Stimulated activated effector memory CD8-positive, alpha-beta T cell treated with anti-CD3 and anti-CD28 coated beads, Interleukin-12 subunit alpha, Interleukin-12 subunit beta, amount 100 ng/mL, for 72 hours (primary cell): Measurements from ENCODE around the gene TMUB1.
A peak's percentile ranks its signal among the peaks of the same experiment; 100 is the strongest.

Experiments
- ATAC-seq: fragments of 150-1000 bp; cut with Tn5 transposase; 2 replicates; pipeline ENCODE4 v1.10.0; 2021
- DNase-seq, 2 donors: peaks; one replicate each; pipeline ENCODE4 v3.0.0; 2021 to 2022; ENCODE audit warnings: low spot score in 2 of 2
- H3K27ac Mint-ChIP-seq: one replicate; pipeline ENCODE4 v1.8.0; 2022; ENCODE audit warnings: mild to moderate bottlenecking, mixed read lengths
- H3K36me3 Mint-ChIP-seq: one replicate; pipeline ENCODE4 v1.8.0; 2022; ENCODE audit warnings: mild to moderate bottlenecking, mixed read lengths
- H3K4me1 Mint-ChIP-seq: one replicate; pipeline ENCODE4 v1.8.0; 2022; ENCODE audit warnings: mixed read lengths
- H3K4me3 Mint-ChIP-seq: one replicate; pipeline ENCODE4 v1.8.0; 2022; ENCODE audit warnings: mild to moderate bottlenecking, mixed read lengths
- H3K9me3 Mint-ChIP-seq: one replicate; pipeline ENCODE4 v1.8.0; 2022; ENCODE audit warnings: mixed read lengths

TMUB1 gene

GRCh38 chr7:151085691-151086620 lies 2.7 kb upstream of the TMUB1 start, which contains the start of gene AGAP3:
Gene AGAP3, plus strand, starts transcription at chr7:151086475. Its CDS starts 267 bp downstream, at chr7:151086742.
- peak in 1 of 2 donors; percentile 81 for DNase-seq
- Mint-ChIP-seq H3K4me3 (peak within 1 kb of the TSS; percentile 98), H3K9me3 (no peaks in the 10 kb centered on the region)

DNA sequence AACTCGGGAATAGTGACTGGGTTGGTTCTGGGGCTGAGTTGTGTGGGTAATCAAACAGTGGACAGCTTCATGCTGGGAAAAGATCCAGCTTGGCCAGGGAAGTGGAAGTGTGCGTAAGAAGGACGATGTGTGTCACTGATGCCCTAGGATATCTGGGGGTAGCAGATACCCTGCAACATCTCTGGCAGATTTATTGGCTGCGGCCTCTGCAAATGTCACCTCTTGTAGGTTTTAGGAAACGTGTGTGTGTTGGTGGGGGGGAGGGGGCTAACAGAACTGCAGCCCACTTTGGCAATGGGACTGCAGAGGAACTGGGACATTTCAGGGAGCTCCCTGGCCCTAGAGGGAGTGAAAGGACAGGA lies 2.0 kb upstream of the TMUB1 start:
- Mint-ChIP-seq H3K36me3 (peaks cover 10% of the 10 kb centered on the region), H3K4me1 (peaks cover 46% of the 10 kb centered on the region), H3K27ac (peak overlapping the region; percentile 88)

More at GRCh38 chr7:151085691-151086620, 2.7 kb upstream of the TMUB1 start, which contains the start of gene AGAP3:
- ATAC-seq: peak; percentile 43
- H3K36me3 Mint-ChIP-seq: peaks cover 10% of the 10 kb centered on the region
- H3K4me1 Mint-ChIP-seq: peaks cover 47% of the 10 kb centered on the region
- H3K27ac Mint-ChIP-seq: peak within 1 kb of the TSS; percentile 88

GRCh38 chr7:151083824-151084160 lies 499 bp upstream of the TMUB1 start:
- Mint-ChIP-seq H3K36me3 (peaks cover 21% of the 10 kb centered on the region), H3K27ac (no peak overlapping the region), H3K9me3 (no peaks in the 10 kb centered on the region), H3K4me1 (peaks cover 48% of the 10 kb centered on the region), H3K4me3 (peak overlapping the region; percentile 98)
- DNase-seq (no peak), ATAC-seq (no peak)

More for the DNA sequence above, 2.0 kb upstream of the TMUB1 start:
- Mint-ChIP-seq H3K4me3 (peak overlapping the region; percentile 98), H3K9me3 (no peaks in the 10 kb centered on the region)
- DNase-seq: no peak
- no peak for ATAC-seq

DNA sequence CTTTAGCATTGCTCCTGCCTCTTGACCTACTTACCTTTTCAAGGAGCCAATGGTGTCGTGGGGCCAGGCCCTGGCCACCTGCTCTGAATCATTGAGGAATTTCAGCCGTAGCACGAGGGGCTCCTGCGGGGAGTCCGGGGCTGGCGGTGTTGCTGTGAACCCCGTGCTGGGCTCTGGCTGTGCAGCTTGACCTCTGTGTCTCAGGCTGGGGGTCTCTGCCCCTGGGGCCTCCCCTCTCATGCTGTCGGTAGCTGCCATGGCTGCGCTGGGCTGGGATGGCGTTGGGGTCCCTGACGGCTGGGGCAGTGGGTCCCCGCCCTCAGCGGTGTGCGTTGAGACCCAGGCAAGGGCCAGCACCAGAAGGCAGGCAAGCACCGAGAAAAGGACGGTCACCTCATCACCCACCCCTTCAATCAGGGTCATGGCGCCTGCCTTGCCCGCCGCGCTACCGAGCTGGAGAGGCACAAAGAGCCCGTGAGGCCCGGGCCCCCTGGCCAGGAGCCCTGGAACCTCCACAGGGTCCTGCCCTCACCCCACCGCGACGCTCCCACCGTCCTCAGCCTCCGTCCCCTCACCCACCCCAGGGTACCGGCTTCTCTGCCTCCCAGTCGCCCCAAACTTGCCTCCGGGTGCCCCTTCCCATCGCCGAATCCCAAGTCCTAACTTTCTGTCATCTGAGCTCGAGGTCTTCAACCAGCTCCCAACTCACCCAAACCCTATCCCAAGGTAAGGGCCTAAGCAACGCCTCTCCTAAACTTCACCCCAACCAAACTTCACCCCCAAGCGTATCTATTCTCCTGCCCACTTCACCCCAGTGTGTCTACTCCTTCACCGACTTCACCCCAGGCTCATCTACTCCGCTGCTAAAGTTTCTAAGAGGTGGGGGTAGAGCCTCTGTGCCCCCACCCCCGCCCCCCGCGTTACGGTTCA lies 887 bp downstream of the TMUB1 start:
- peaks cover 32% of the 10 kb centered on the region for H3K36me3 Mint-ChIP-seq
- ATAC-seq (no peak), DNase-seq (no peak)
- peak overlapping the region; percentile 98 for H3K4me3 Mint-ChIP-seq
- H3K9me3 Mint-ChIP-seq: no peaks in the 10 kb centered on the region
- peaks cover 58% of the 10 kb centered on the region for H3K4me1 Mint-ChIP-seq
- H3K27ac Mint-ChIP-seq: peak overlapping the region; percentile 96

- Mint-ChIP-seq H3K36me3 (peaks cover 37% of the 10 kb centered on the region), H3K4me3 (peak overlapping the region; percentile 98), H3K9me3 (no peaks in the 10 kb centered on the region), H3K4me1 (peaks cover 58% of the 10 kb centered on the region), H3K27ac (peak overlapping the region; percentile 88)
- DNase-seq (no peak), ATAC-seq (no peak)
Measured at GRCh38 chr7:151081170-151082101, 1.9 kb downstream of the TMUB1 start.

DNA sequence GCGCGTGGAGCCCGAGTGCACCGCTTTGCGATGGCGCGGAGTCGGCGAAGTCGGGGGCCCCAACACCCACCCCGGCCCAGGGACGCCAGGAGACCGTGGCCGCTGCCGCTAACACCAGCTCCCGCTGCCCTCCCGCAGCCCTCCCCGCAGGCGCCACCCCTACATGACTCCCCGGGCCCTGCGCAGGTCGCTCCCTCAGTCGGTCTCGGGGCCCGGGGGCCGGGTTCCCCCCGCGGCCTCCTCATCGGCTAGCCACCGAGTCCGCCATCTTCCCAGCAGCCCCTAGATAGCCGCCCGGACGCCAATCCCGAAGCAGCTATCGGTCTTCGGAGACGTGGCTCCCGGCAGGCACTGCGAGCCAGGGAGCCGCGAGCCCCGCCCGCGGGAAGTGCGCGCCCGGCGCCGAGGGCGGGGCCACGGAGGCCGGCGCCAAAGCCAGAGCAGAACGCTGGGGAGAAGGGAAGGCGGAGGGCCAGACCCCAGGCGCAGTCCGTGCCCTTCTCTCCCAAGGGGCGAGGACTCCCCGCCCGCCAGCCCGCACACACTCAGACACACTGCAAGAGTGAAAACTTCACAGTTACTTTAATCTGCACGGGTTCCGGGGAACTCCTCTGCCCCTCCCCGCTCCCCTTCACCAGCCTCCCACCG lies 2.6 kb downstream of the TMUB1 start, which contains the start of gene FASTK:
TSS of gene FASTK (minus strand) at position 288 of the 648 bp plus-strand sequence. CDS start at position 245, 43 bp downstream.
- peak; percentile 88 for ATAC-seq
- Mint-ChIP-seq H3K9me3 (no peaks in the 10 kb centered on the region), H3K27ac (peak within 1 kb of the TSS; percentile 88), H3K36me3 (peaks cover 40% of the 10 kb centered on the region), H3K4me3 (peak within 1 kb of the TSS; percentile 98), H3K4me1 (peaks cover 62% of the 10 kb centered on the region)
- peak; percentile 78 to 92 for DNase-seq

- Mint-ChIP-seq H3K27ac (peak overlapping the region; percentile 88), H3K4me1 (peaks cover 61% of the 10 kb centered on the region), H3K9me3 (no peaks in the 10 kb centered on the region), H3K4me3 (peak overlapping the region; percentile 98), H3K36me3 (peaks cover 40% of the 10 kb centered on the region)
- DNase-seq (no peak), ATAC-seq (peak; percentile 3)
Measured at GRCh38 chr7:151080067-151080521, 3.2 kb downstream of the TMUB1 start.

DNA sequence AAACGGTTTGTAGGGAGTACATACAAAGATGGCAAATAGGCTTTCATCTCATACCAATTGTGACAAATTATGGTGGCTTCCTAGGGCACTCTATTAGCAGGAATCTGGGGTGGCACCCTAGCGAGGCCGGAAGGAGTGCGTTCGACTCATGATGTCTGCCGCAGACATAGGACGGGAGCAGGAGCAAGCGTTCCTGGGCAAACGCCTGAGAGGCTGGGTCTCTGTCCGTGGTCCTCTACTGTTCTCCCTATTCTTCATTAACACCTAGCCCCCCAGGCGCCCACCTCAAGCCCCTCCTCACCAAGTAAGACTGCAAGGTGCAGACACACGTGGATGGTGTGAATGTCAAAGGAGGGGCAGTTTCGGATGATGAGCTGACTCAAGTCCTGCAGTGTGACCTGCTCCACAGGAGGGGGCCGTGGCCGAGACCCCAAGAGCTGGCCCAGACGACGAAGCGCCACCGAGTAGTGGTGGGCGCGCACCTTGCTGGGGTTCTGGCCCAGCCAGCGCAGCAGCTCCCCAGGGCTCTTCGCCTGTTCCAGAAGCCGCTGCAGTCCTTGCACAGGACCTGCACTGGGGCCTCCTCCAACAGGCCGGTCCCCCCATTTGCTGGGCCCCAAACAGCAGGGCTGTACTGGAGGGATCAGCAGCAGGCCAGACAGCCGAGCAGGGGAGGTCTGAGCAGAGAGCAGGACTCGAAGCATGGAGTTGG lies 3.9 kb downstream of the TMUB1 start:
- Mint-ChIP-seq H3K27ac (peak overlapping the region; percentile 88), H3K36me3 (peaks cover 47% of the 10 kb centered on the region), H3K4me3 (peak overlapping the region; percentile 98), H3K4me1 (peaks cover 62% of the 10 kb centered on the region), H3K9me3 (no peaks in the 10 kb centered on the region)
- ATAC-seq: no peak
- DNase-seq: no peak

GRCh38 chr7:151078233-151079040 lies 4.9 kb downstream of the TMUB1 start:
- no peak for DNase-seq
- H3K27ac Mint-ChIP-seq: peak overlapping the region; percentile 26
- H3K9me3 Mint-ChIP-seq: no peaks in the 10 kb centered on the region
- ATAC-seq: no peak
- H3K4me1 Mint-ChIP-seq: peaks cover 65% of the 10 kb centered on the region
- peak overlapping the region; percentile 98 for H3K4me3 Mint-ChIP-seq
- H3K36me3 Mint-ChIP-seq: peaks cover 56% of the 10 kb centered on the region

DNA sequence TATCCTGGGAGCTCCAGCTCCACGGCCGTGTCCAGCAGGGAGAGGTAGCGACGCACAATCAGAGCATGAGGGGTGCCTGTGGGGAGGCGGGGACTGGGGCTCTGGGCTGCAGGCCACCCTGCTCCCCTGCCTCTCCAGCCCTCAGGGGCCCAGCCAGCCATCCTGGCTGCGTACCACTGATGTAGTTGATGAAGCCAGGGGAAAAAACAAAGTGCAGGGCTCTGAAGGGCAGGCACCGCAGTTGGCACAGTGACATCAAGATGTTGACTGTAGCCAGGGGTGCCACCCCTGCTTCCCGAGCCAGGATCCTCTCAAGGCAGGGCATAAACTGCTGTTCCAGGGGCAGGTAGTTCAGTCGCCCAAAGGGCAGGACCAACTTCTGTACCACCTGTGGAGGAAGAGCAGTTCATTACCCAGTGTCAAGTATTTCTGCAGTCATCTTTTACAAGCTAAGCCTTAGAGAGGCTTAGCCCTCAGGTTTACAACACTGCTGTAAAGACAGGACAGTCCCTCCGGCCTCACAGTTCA lies 5.5 kb downstream of the TMUB1 start:
- peak overlapping the region; percentile 26 for H3K27ac Mint-ChIP-seq
- peaks cover 63% of the 10 kb centered on the region for H3K4me1 Mint-ChIP-seq
- ATAC-seq: no peak
- peaks cover 63% of the 10 kb centered on the region for H3K36me3 Mint-ChIP-seq
- no peak for DNase-seq
- H3K4me3 Mint-ChIP-seq: peak overlapping the region; percentile 98
- no peaks in the 10 kb centered on the region for H3K9me3 Mint-ChIP-seq

- Mint-ChIP-seq H3K27ac (no peak overlapping the region), H3K4me1 (peaks cover 56% of the 10 kb centered on the region), H3K36me3 (peaks cover 70% of the 10 kb centered on the region), H3K9me3 (no peaks in the 10 kb centered on the region), H3K4me3 (no peak overlapping the region)
- ATAC-seq (no peak), DNase-seq (no peak)
Measured at GRCh38 chr7:151076863-151077704, 6.2 kb downstream of the TMUB1 start.

GRCh38 chr7:151075978-151076426 lies 7.3 kb downstream of the TMUB1 start:
- peak overlapping the region; percentile 81 for H3K27ac Mint-ChIP-seq
- ATAC-seq: no peak
- H3K4me3 Mint-ChIP-seq: no peak overlapping the region
- H3K36me3 Mint-ChIP-seq: peaks cover 80% of the 10 kb centered on the region
- no peaks in the 10 kb centered on the region for H3K9me3 Mint-ChIP-seq
- H3K4me1 Mint-ChIP-seq: peaks cover 50% of the 10 kb centered on the region
- DNase-seq: no peak
